Measurements from ENCODE around the gene LSAMP. TPM values are rescaled to one million over a fixed set of nuclear protein-coding genes. Genes with fewer than 3 reads are reported as not detected.

The LSAMP gene
- total RNA-seq, 4 donors from 2014 or later = 1.2 to 3.0 (median 1.8) TPM

DNA sequence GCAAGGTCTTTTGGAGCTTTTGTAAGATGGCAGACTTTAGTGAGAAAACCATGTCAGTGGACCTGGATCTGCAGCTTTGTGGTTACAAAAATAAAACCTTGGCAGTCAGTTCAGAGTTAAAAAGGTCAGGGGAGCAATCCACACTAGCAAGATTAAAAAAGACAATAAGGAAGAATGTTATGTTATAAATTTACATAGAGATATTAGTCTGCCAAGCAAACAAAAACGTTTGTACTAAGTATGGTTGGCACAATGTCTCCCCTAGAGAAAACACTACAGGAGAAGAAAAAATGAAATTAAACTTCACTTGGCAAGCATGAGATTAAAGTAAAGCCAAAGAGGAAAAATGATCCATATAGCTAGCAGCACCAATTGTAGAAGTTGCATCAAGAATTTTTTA lies 205.0 kb downstream of the LSAMP start:
- WGBS = 0% methylated on average over 1 of the region's 1 CpG
- intact Hi-C loops (cut with DNase I) = no loop called here
- TF ChIP-seq POLR2A (IDR thresholded peaks at IDR 0.05; ENCODE audit: low read depth) (no peak), POLR2AphosphoS5 (IDR thresholded peaks at IDR 0.05) (no peak), EP300 (IDR thresholded peaks at IDR 0.05) (no peak)
- TF ChIP-seq, protein P1, sequence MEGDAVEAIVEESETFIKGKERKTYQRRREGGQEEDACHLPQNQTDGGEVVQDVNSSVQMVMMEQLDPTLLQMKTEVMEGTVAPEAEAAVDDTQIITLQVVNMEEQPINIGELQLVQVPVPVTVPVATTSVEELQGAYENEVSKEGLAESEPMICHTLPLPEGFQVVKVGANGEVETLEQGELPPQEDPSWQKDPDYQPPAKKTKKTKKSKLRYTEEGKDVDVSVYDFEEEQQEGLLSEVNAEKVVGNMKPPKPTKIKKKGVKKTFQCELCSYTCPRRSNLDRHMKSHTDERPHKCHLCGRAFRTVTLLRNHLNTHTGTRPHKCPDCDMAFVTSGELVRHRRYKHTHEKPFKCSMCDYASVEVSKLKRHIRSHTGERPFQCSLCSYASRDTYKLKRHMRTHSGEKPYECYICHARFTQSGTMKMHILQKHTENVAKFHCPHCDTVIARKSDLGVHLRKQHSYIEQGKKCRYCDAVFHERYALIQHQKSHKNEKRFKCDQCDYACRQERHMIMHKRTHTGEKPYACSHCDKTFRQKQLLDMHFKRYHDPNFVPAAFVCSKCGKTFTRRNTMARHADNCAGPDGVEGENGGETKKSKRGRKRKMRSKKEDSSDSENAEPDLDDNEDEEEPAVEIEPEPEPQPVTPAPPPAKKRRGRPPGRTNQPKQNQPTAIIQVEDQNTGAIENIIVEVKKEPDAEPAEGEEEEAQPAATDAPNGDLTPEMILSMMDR (IDR thresholded peaks at IDR 0.05) = no peak

DNA sequence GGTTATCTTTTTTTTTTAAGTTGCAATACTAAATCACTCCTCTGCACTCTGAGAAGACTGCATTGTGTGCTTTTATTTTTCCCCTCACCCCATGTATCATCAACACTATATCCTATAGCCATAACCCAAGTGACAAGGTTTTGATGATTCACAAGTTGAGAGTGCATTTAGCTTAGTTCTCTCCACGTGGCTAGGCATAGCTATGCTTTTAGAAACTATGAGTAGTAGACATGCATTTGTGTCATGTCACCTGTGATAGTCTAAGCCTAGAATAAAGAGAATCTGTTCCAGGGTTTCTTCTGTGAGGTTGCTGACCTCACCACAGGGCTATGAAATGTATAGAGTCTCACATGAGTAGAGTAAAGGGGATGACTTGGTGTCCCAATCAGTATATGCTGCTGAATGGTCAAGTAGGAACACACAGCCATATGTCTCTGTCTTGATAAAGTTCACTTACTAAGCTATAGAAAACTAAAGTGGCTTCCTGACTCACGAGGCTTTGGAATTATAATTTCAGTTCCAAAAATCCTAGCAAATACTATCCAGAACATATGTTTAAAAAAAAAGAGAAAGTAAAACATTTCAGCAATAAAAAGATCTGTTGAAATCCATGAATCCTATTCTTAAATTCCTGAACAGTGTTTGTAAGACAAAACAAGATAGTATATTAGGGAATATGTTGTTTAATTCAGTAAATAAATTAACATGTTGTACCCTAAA lies 206.3 kb downstream of the LSAMP start:
- intact Hi-C loops (cut with DNase I) = no loop called here
- H3K36me3 ChIP-seq = no peaks in the 10 kb centered on the region
- H3K27ac ChIP-seq (replicated peaks in 1 of 4) = no peak overlapping the region
- no peaks in the 10 kb centered on the region for H3K4me1 ChIP-seq
- no peak overlapping the region for H3K4me3 ChIP-seq
- no peaks in the 10 kb centered on the region for H3K27me3 ChIP-seq
- 30% methylated on average over 2 of the region's 2 CpGs for WGBS
- TF ChIP-seq, protein P1 (IDR thresholded peaks at IDR 0.05) = no peak
- TF ChIP-seq POLR2A (IDR thresholded peaks at IDR 0.05; ENCODE audit: low read depth) = no peak
- no peak for TF ChIP-seq EP300 (IDR thresholded peaks at IDR 0.05)
- no peak for DNase-seq (ENCODE audit: extremely low spot score)
- H3K9me3 ChIP-seq = no peaks in the 10 kb centered on the region

More for the DNA sequence above, 205.0 kb downstream of the LSAMP start:
- H3K36me3 ChIP-seq = no peaks in the 10 kb centered on the region
- no peak for DNase-seq (ENCODE audit: extremely low spot score)
- H3K4me3 ChIP-seq = no peak overlapping the region
- no peaks in the 10 kb centered on the region for H3K9me3 ChIP-seq
- H3K27me3 ChIP-seq = no peaks in the 10 kb centered on the region
- no peak overlapping the region for H3K27ac ChIP-seq (replicated peaks in 1 of 4)
- no peaks in the 10 kb centered on the region for H3K4me1 ChIP-seq

DNA sequence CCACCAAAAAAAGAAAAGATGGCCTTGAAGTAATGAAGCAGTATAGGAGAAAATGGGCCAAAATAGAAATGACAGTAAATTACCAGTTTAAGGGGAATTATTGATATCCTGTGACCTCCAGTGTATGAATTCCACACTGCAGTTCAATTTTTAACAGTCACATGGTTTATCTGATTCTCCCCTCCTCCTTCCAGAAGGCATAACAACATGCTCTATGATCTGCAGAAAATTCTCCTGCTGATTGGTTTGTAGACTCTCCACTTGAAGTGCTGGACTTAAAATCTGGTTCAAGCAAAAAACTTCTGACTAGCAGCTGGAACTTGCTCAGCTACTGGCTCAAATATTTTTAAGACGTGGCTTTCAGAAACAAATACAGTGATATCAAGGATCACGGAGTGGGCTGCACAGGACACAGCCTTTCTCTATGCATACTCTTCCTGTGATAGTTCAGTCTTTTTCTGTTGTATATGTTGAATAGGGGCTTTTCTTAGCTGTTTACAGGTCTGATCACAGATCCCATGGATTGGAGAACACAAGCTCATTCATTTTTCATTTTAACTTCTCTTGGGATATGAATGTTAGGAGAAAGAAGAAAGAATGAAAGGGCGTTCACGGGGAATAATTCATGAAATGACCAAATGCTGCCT lies 211.5 kb downstream of the LSAMP start:
- no peaks in the 10 kb centered on the region for H3K4me1 ChIP-seq
- no peaks in the 10 kb centered on the region for H3K27me3 ChIP-seq
- H3K9me3 ChIP-seq = no peaks in the 10 kb centered on the region
- TF ChIP-seq, protein P1 (IDR thresholded peaks at IDR 0.05) = no peak
- TF ChIP-seq POLR2AphosphoS5 (IDR thresholded peaks at IDR 0.05) (no peak), EP300 (IDR thresholded peaks at IDR 0.05) (no peak), POLR2A (IDR thresholded peaks at IDR 0.05; ENCODE audit: low read depth) (no peak)
- intact Hi-C loops (cut with DNase I) = no loop called here
- WGBS = 71% methylated on average over 4 of the region's 4 CpGs
- no peak overlapping the region for H3K4me3 ChIP-seq
- no peak for DNase-seq (ENCODE audit: extremely low spot score)
- no peaks in the 10 kb centered on the region for H3K36me3 ChIP-seq
- H3K27ac ChIP-seq (replicated peaks in 1 of 4) = no peak overlapping the region

DNA sequence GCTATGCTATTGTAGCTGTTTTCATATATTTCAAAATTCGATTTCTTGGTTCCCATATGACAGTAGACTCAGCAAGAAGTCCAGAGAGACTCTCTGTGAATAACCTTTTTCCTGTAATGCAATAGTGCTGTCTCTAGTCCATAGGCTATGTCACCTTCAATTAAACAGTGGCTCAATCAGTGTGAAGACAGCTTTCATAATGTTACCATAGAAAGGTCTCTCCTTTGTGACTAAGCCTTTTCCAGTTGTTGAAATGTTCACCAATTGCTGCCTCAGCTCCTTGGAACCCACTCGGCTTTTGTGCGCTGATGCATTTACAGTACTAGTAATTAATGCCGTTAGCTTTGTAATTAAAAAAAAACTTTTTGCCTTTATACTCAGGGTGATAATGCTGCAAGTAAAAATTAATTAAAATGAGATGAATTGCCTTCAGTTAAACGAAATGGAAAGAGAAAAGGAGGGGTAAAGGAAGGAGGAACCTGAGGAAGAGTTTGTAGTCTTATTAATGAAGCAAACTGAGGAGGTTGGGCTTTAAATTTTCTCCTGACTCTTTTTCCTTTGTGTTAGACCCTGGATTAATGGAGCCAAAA lies 214.8 kb downstream of the LSAMP start:
- Histone ChIP-seq H3K4me1 (no peaks in the 10 kb centered on the region), H3K27me3 (no peaks in the 10 kb centered on the region), H3K9me3 (no peaks in the 10 kb centered on the region), H3K4me3 (no peak overlapping the region), H3K36me3 (no peaks in the 10 kb centered on the region), H3K27ac (replicated peaks in 1 of 4) (no peak overlapping the region)
- WGBS = 85% methylated on average over 5 of the region's 5 CpGs
- intact Hi-C loops (cut with DNase I) = no loop called here
- DNase-seq (ENCODE audit: extremely low spot score) = no peak
- TF ChIP-seq EP300 (IDR thresholded peaks at IDR 0.05) (no peak), POLR2AphosphoS5 (IDR thresholded peaks at IDR 0.05) (no peak), POLR2A (IDR thresholded peaks at IDR 0.05; ENCODE audit: low read depth) (no peak)
- TF ChIP-seq, protein P1 (IDR thresholded peaks at IDR 0.05) = no peak

Measured in esophagus muscularis mucosa (tissue), 4 donors.